HCT116 (cell line): ENCODE results near the gene ZNF674.

ENCODE experiments used
- EGR1 ChIP-seq: IDR thresholded peaks from 2 replicates; pipeline ENCODE4 v1.6.1; 2012; ENCODE audit warnings: low read depth
- EZH2 ChIP-seq: fragments of 200-600 bp; sonication (generic); IDR thresholded peaks from 2 replicates; pipeline ENCODE4 v1.6.1; 2017; ENCODE audit warnings: antibody characterized with exemption, mixed run types
- EZH2phosphoT487 ChIP-seq: fragments of 200-600 bp; IDR thresholded peaks from 2 replicates; pipeline ENCODE4 v1.6.1; 2018; ENCODE audit warnings: antibody characterized with exemption, borderline replicate concordance
- FOSL1 ChIP-seq: IDR thresholded peaks from 2 replicates; pipeline ENCODE4 v1.6.1; 2012; ENCODE audit warnings: low read depth
- JUND ChIP-seq: IDR thresholded peaks from 2 replicates; pipeline ENCODE4 v1.6.1; 2012
- POLR2A ChIP-seq: IDR thresholded peaks from 2 replicates; pipeline ENCODE4 v1.7.0; 2011; ENCODE audit warnings: borderline replicate concordance; ENCODE audit not compliant: insufficient read depth, insufficient read length; ENCODE audit errors: extremely low read depth
- RAD21 ChIP-seq: IDR thresholded peaks from 2 replicates; pipeline ENCODE4 v1.6.1; 2012; ENCODE audit warnings: low read depth, mild to moderate bottlenecking
- REST ChIP-seq: IDR thresholded peaks from 2 replicates; pipeline ENCODE4 v1.6.1; 2012; ENCODE audit warnings: low read depth
- SIN3A ChIP-seq: IDR thresholded peaks from 2 replicates; pipeline ENCODE4 v1.6.1; 2012; ENCODE audit warnings: low read depth
- SP1 ChIP-seq: IDR thresholded peaks from 2 replicates; pipeline ENCODE4 v1.6.1; 2012; ENCODE audit warnings: low read depth
- YY1 ChIP-seq: IDR thresholded peaks from 2 replicates; pipeline ENCODE4 v1.6.1; 2011; ENCODE audit warnings: low read length, low read depth, moderate library complexity, mild to moderate bottlenecking; ENCODE audit not compliant: insufficient replicate concordance; ENCODE audit errors: extremely low read depth
- ZNF274 ChIP-seq: fragments of 200-500 bp; sonication (Bioruptor generic); IDR thresholded peaks from 2 replicates; pipeline ENCODE4 v1.6.1; 2014; ENCODE audit warnings: mild to moderate bottlenecking, low read depth, low read length, inconsistent platforms
- TF ChIP-seq, protein P1 (sequence below), 3 experiments: fragments of 200-600 bp in 1 of 3; sonication (generic) in 1 of 3; IDR thresholded peaks in 2 of 3; conservative IDR thresholded peaks in 1 of 3; 2 replicates each; pipeline ENCODE4 v1.5.1; 2012 to 2017; ENCODE audit warnings: low read depth in 2 of 3, low read length in 2 of 3, antibody characterized with exemption in 1 of 3, borderline replicate concordance in 1 of 3, control low read depth in 1 of 3, mild to moderate bottlenecking in 1 of 3, mixed read lengths in 1 of 3, mixed run types in 1 of 3, moderate library complexity in 1 of 3; ENCODE audit not compliant: insufficient read depth in 1 of 3

GRCh38 chrX:46587158-46587557 is 41.9 kb upstream of the ZNF674 start:
- TF ChIP-seq SP1 (no peak), JUND (no peak), EGR1 (no peak), FOSL1 (no peak), REST (no peak), RAD21 (no peak), SIN3A (no peak), POLR2A (no peak), ZNF274 (no peak), YY1 (no peak), EZH2 (no peak), EZH2phosphoT487 (no peak)
- TF ChIP-seq, protein P1, sequence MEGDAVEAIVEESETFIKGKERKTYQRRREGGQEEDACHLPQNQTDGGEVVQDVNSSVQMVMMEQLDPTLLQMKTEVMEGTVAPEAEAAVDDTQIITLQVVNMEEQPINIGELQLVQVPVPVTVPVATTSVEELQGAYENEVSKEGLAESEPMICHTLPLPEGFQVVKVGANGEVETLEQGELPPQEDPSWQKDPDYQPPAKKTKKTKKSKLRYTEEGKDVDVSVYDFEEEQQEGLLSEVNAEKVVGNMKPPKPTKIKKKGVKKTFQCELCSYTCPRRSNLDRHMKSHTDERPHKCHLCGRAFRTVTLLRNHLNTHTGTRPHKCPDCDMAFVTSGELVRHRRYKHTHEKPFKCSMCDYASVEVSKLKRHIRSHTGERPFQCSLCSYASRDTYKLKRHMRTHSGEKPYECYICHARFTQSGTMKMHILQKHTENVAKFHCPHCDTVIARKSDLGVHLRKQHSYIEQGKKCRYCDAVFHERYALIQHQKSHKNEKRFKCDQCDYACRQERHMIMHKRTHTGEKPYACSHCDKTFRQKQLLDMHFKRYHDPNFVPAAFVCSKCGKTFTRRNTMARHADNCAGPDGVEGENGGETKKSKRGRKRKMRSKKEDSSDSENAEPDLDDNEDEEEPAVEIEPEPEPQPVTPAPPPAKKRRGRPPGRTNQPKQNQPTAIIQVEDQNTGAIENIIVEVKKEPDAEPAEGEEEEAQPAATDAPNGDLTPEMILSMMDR (IDR thresholded peaks at IDR 0.05 in 2 of 3, conservative IDR thresholded peaks at IDR 0.05 in 1 of 3; ENCODE audit: borderline replicate concordance in 1 of 3, insufficient read depth in 1 of 3, low read depth in 2 of 3, low read length in 2 of 3), result no peak
